Erythroblast (primary cell): ENCODE measurements around the gene DUSP9.

Source experiments
- GATA1 ChIP-seq: IDR thresholded peaks from 2 replicates; pipeline ENCODE4 v1.6.1; 2011; ENCODE audit warnings: low read depth, mild to moderate bottlenecking, control low read depth, low read length, moderate library complexity
- POLR2A ChIP-seq: IDR thresholded peaks from 2 replicates; pipeline ENCODE4 v1.6.1; 2011; ENCODE audit warnings: mild to moderate bottlenecking, low read length

GRCh38 chrX:153662266-153662665 is 15.3 kb downstream of the DUSP9 start:
- TF ChIP-seq POLR2A, result no peak
- TF ChIP-seq GATA1, result no peak
